ENCODE results near the gene ADAMTS17.

The ADAMTS17 gene

GRCh38 chr15:100265641-100266035 is 76.1 kb downstream of the ADAMTS17 start:
- Histone ChIP-seq H3K36me3 (ENCODE audit: insufficient read depth, low read length) (no peaks in the 10 kb centered on the region), H3K9ac (ENCODE audit: low read depth, low read length, poor library complexity, severe bottlenecking) (no peak overlapping the region), H4K20me1 (ENCODE audit: insufficient read depth, low read length, poor library complexity, severe bottlenecking) (no peaks in the 10 kb centered on the region), H3K4me2 (ENCODE audit: low read depth, low read length, poor library complexity, severe bottlenecking) (no peak overlapping the region), H3K79me2 (ENCODE audit: insufficient read depth, low read length) (no peaks in the 10 kb centered on the region), H2AFZ (ENCODE audit: low read length) (no peak overlapping the region), H3K9me2 (replicated peaks; ENCODE audit: low read depth, low read length) (no peaks in the 10 kb centered on the region), H3F3A (ENCODE audit: low read depth) (no peaks in the 10 kb centered on the region), H3K9me3 (ENCODE audit: insufficient read depth, low read depth, low read length) (no peaks in the 10 kb centered on the region; the same call in 1 of the 2 replicates), H3K4me3 (ENCODE audit: low read length, poor library complexity, severe bottlenecking) (no peak overlapping the region), H3K4me1 (ENCODE audit: insufficient read depth, low read length, poor library complexity, severe bottlenecking) (no peaks in the 10 kb centered on the region), H3K27me3 (ENCODE audit: insufficient read depth, low read length, poor library complexity, severe bottlenecking) (no peaks in the 10 kb centered on the region)
- TF ChIP-seq EZH2phosphoT487 (IDR thresholded peaks at IDR 0.05; ENCODE audit: borderline replicate concordance) (no peak), CTCF (conservative IDR thresholded peaks at IDR 0.05; ENCODE audit: low read length) (no peak)

- no peak overlapping the region for H3K4me3 ChIP-seq (ENCODE audit: low read length, poor library complexity, severe bottlenecking)
- no peaks in the 10 kb centered on the region; the same call in 1 of the 2 replicates for H3K9me3 ChIP-seq (ENCODE audit: insufficient read depth, low read depth, low read length)
- H3K79me2 ChIP-seq (ENCODE audit: insufficient read depth, low read length): no peaks in the 10 kb centered on the region
- no peaks in the 10 kb centered on the region for H3K4me1 ChIP-seq (ENCODE audit: insufficient read depth, low read length, poor library complexity, severe bottlenecking)
- no peak for TF ChIP-seq CTCF (conservative IDR thresholded peaks at IDR 0.05; ENCODE audit: low read length)
- no peak for TF ChIP-seq EZH2phosphoT487 (IDR thresholded peaks at IDR 0.05; ENCODE audit: borderline replicate concordance)
- H4K20me1 ChIP-seq (ENCODE audit: insufficient read depth, low read length, poor library complexity, severe bottlenecking): no peaks in the 10 kb centered on the region
- H3K36me3 ChIP-seq (ENCODE audit: insufficient read depth, low read length): no peaks in the 10 kb centered on the region
- H3K27me3 ChIP-seq (ENCODE audit: insufficient read depth, low read length, poor library complexity, severe bottlenecking): no peaks in the 10 kb centered on the region
- H3K4me2 ChIP-seq (ENCODE audit: low read depth, low read length, poor library complexity, severe bottlenecking): no peak overlapping the region
- H3K9ac ChIP-seq (ENCODE audit: low read depth, low read length, poor library complexity, severe bottlenecking): no peak overlapping the region
- H2AFZ ChIP-seq (ENCODE audit: low read length): no peak overlapping the region
- no peaks in the 10 kb centered on the region for H3F3A ChIP-seq (ENCODE audit: low read depth)
- H3K9me2 ChIP-seq (replicated peaks; ENCODE audit: low read depth, low read length): no peaks in the 10 kb centered on the region
Observed at GRCh38 chr15:100264994-100265640, 76.7 kb downstream of the ADAMTS17 start.

GRCh38 chr15:100263721-100264455 is 77.9 kb downstream of the ADAMTS17 start:
- Histone ChIP-seq H3K4me3 (ENCODE audit: low read length, poor library complexity, severe bottlenecking) (no peak overlapping the region), H3K9me2 (replicated peaks; ENCODE audit: low read depth, low read length) (no peaks in the 10 kb centered on the region), H3K36me3 (ENCODE audit: insufficient read depth, low read length) (no peaks in the 10 kb centered on the region; the same call in 1 of the 2 replicates), H4K20me1 (ENCODE audit: insufficient read depth, low read length, poor library complexity, severe bottlenecking) (no peaks in the 10 kb centered on the region), H3K79me2 (ENCODE audit: insufficient read depth, low read length) (no peaks in the 10 kb centered on the region), H3K4me1 (ENCODE audit: insufficient read depth, low read length, poor library complexity, severe bottlenecking) (no peaks in the 10 kb centered on the region), H3K9me3 (ENCODE audit: insufficient read depth, low read depth, low read length) (no peaks in the 10 kb centered on the region), H3K27me3 (ENCODE audit: insufficient read depth, low read length, poor library complexity, severe bottlenecking) (no peaks in the 10 kb centered on the region), H2AFZ (ENCODE audit: low read length) (no peak overlapping the region), H3K4me2 (ENCODE audit: low read depth, low read length, poor library complexity, severe bottlenecking) (no peak overlapping the region), H3F3A (ENCODE audit: low read depth) (no peaks in the 10 kb centered on the region), H3K9ac (ENCODE audit: low read depth, low read length, poor library complexity, severe bottlenecking) (no peak overlapping the region)
- TF ChIP-seq EZH2phosphoT487 (IDR thresholded peaks at IDR 0.05; ENCODE audit: borderline replicate concordance) (no peak), CTCF (conservative IDR thresholded peaks at IDR 0.05; ENCODE audit: low read length) (no peak)
